Measurements from ENCODE around the gene SNCAIP. TPM values are rescaled to one million over a fixed set of nuclear protein-coding genes. Genes with fewer than 3 reads are reported as not detected.

Gene SNCAIP
- total and polyA plus RNA-seq, 2 experiments from 2014 or later, result 6.1 to 11.9 TPM

DNA sequence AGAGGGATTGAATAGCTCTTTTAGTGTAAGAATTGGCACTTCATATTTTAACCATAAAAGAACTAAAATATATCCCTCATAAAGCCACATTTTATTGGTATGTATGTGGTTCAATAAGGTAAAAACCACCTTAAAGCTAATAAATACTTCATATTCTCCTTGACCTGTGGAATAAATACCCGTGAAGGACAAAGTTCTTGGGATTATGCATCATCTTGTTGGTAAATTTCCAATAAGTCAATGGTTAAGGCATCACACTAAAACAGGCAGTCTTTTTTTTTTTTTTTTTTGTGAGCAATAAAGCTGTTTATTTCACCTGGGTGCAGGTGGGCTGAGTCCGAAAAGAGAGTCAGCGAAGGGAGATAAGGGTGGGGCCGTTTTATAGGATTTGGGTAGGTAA lies 161.9 kb downstream of the SNCAIP start (continued):
- TF ChIP-seq, protein P1, sequence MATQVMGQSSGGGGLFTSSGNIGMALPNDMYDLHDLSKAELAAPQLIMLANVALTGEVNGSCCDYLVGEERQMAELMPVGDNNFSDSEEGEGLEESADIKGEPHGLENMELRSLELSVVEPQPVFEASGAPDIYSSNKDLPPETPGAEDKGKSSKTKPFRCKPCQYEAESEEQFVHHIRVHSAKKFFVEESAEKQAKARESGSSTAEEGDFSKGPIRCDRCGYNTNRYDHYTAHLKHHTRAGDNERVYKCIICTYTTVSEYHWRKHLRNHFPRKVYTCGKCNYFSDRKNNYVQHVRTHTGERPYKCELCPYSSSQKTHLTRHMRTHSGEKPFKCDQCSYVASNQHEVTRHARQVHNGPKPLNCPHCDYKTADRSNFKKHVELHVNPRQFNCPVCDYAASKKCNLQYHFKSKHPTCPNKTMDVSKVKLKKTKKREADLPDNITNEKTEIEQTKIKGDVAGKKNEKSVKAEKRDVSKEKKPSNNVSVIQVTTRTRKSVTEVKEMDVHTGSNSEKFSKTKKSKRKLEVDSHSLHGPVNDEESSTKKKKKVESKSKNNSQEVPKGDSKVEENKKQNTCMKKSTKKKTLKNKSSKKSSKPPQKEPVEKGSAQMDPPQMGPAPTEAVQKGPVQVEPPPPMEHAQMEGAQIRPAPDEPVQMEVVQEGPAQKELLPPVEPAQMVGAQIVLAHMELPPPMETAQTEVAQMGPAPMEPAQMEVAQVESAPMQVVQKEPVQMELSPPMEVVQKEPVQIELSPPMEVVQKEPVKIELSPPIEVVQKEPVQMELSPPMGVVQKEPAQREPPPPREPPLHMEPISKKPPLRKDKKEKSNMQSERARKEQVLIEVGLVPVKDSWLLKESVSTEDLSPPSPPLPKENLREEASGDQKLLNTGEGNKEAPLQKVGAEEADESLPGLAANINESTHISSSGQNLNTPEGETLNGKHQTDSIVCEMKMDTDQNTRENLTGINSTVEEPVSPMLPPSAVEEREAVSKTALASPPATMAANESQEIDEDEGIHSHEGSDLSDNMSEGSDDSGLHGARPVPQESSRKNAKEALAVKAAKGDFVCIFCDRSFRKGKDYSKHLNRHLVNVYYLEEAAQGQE (IDR thresholded peaks at IDR 0.05; ENCODE audit: unreplicated experiment), result no peak
- no peak for TF ChIP-seq POLR2AphosphoS5 (IDR thresholded peaks at IDR 0.05; ENCODE audit: low read depth)

DNA sequence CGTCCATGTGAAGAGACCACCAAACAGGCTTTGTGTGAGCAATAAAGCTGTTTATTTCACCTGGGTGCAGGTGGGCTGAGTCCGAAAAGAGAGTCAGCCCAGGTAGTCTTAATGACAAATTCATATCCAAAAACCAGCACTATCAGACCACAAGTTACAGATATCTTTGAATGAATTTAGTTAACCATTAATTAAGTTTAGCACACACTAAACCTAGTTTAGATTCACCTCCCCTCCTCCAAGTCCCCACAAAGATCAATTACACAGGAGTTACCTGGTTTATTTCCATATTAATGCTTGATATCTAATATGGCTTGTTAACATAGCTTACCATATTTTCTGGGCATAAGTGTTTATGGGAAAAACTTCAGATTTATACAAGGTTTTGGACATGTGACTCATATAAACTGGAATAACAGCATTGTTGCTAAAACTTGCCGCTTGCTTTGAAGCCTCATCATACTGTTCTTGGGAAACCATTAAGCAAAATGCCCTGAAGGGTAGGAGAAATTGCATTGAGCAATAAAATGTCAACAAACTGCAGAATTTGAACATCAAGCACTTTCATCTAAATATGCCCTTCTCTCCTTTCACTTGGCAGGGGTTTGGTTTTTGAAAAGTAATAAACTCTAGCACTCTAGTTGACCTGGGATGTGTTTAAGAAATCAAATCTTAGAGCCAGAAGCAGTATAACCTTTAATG lies 166.9 kb downstream of the SNCAIP start:
- no peaks in the 10 kb centered on the region for H3K36me3 ChIP-seq (ENCODE audit: insufficient read depth)
- Mint-ChIP-seq H3K27me3 (ENCODE audit: insufficient read depth, low read depth, poor library complexity) (peaks cover 5% of the 10 kb centered on the region), H3K4me3 (no peak overlapping the region), H3K27ac (no peak overlapping the region), H3K36me3 (ENCODE audit: low read depth) (peaks cover 6% of the 10 kb centered on the region; the same call in 1 of the 3 replicates), H3K9me3 (peaks cover 2% of the 10 kb centered on the region; the same call in 1 of the 3 replicates), H3K4me1 (peaks cover 19% of the 10 kb centered on the region)
- ATAC-seq, result no peak
- H3K4me1 ChIP-seq (ENCODE audit: insufficient read depth), result peaks cover 3% of the 10 kb centered on the region
- no peaks in the 10 kb centered on the region for H3K27me3 ChIP-seq (ENCODE audit: insufficient read depth)
- H3K79me2 ChIP-seq (replicated peaks; ENCODE audit: insufficient read depth), result no peaks in the 10 kb centered on the region
- no peak overlapping the region for H2AFZ ChIP-seq
- no peaks in the 10 kb centered on the region for H3K9me2 ChIP-seq (ENCODE audit: insufficient read depth)
- no peak for DNase-seq (ENCODE audit: low spot score)
- H4K20me1 ChIP-seq (replicated peaks; ENCODE audit: insufficient read depth), result no peaks in the 10 kb centered on the region
- TF ChIP-seq, protein P2, sequence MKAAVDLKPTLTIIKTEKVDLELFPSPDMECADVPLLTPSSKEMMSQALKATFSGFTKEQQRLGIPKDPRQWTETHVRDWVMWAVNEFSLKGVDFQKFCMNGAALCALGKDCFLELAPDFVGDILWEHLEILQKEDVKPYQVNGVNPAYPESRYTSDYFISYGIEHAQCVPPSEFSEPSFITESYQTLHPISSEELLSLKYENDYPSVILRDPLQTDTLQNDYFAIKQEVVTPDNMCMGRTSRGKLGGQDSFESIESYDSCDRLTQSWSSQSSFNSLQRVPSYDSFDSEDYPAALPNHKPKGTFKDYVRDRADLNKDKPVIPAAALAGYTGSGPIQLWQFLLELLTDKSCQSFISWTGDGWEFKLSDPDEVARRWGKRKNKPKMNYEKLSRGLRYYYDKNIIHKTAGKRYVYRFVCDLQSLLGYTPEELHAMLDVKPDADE (IDR thresholded peaks at IDR 0.05), result no peak
- TF ChIP-seq ZNF331 (CRISPR knock-in tag; IDR thresholded peaks at IDR 0.05; ENCODE audit: low read depth) (no peak), NANOG (IDR thresholded peaks at IDR 0.05; ENCODE audit: borderline replicate concordance) (no peak), POLR2AphosphoS5 (IDR thresholded peaks at IDR 0.05; ENCODE audit: low read depth) (no peak), EZH2 (IDR thresholded peaks at IDR 0.05; ENCODE audit: low read depth, unreplicated experiment) (no peak), CREB1 (CRISPR knock-in tag; IDR thresholded peaks at IDR 0.05; ENCODE audit: low read depth) (no peak), ZNF114 (CRISPR knock-in tag; IDR thresholded peaks at IDR 0.05) (no peak), STAT1 (IDR thresholded peaks at IDR 0.05; ENCODE audit: unreplicated experiment) (no peak)
- TF ChIP-seq, protein P3, sequence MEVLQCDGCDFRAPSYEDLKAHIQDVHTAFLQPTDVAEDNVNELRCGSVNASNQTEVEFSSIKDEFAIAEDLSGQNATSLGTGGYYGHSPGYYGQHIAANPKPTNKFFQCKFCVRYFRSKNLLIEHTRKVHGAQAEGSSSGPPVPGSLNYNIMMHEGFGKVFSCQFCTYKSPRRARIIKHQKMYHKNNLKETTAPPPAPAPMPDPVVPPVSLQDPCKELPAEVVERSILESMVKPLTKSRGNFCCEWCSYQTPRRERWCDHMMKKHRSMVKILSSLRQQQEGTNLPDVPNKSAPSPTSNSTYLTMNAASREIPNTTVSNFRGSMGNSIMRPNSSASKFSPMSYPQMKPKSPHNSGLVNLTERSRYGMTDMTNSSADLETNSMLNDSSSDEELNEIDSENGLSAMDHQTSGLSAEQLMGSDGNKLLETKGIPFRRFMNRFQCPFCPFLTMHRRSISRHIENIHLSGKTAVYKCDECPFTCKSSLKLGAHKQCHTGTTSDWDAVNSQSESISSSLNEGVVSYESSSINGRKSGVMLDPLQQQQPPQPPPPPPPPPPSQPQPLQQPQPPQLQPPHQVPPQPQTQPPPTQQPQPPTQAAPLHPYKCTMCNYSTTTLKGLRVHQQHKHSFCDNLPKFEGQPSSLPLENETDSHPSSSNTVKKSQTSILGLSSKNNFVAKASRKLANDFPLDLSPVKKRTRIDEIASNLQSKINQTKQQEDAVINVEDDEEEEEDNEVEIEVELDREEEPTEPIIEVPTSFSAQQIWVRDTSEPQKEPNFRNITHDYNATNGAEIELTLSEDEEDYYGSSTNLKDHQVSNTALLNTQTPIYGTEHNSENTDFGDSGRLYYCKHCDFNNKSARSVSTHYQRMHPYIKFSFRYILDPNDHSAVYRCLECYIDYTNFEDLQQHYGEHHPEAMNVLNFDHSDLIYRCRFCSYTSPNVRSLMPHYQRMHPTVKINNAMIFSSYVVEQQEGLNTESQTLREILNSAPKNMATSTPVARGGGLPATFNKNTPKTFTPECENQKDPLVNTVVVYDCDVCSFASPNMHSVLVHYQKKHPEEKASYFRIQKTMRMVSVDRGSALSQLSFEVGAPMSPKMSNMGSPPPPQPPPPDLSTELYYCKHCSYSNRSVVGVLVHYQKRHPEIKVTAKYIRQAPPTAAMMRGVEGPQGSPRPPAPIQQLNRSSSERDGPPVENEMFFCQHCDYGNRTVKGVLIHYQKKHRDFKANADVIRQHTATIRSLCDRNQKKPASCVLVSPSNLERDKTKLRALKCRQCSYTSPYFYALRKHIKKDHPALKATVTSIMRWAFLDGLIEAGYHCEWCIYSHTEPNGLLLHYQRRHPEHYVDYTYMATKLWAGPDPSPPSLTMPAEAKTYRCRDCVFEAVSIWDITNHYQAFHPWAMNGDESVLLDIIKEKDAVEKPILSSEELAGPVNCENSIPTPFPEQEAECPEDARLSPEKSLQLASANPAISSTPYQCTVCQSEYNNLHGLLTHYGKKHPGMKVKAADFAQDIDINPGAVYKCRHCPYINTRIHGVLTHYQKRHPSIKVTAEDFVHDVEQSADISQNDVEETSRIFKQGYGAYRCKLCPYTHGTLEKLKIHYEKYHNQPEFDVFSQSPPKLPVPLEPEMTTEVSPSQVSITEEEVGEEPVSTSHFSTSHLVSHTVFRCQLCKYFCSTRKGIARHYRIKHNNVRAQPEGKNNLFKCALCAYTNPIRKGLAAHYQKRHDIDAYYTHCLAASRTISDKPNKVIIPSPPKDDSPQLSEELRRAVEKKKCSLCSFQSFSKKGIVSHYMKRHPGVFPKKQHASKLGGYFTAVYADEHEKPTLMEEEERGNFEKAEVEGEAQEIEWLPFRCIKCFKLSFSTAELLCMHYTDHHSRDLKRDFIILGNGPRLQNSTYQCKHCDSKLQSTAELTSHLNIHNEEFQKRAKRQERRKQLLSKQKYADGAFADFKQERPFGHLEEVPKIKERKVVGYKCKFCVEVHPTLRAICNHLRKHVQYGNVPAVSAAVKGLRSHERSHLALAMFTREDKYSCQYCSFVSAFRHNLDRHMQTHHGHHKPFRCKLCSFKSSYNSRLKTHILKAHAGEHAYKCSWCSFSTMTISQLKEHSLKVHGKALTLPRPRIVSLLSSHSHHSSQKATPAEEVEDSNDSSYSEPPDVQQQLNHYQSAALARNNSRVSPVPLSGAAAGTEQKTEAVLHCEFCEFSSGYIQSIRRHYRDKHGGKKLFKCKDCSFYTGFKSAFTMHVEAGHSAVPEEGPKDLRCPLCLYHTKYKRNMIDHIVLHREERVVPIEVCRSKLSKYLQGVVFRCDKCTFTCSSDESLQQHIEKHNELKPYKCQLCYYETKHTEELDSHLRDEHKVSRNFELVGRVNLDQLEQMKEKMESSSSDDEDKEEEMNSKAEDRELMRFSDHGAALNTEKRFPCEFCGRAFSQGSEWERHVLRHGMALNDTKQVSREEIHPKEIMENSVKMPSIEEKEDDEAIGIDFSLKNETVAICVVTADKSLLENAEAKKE (CRISPR knock-in tag; IDR thresholded peaks at IDR 0.05), result no peak
- no peak overlapping the region for H3K27ac ChIP-seq (ENCODE audit: low read depth)
- no peak overlapping the region for H3K4me3 ChIP-seq
- H3F3A ChIP-seq (replicated peaks; ENCODE audit: low read depth), result no peaks in the 10 kb centered on the region
- H3K4me2 ChIP-seq, result no peak overlapping the region

Measured in GM23338 (cell line).